ENCODE data around the gene OR4N2.
"Not testable (repeated sequence)": the region's sequence is repeated elsewhere in the genome, so short reads cannot be mapped to it uniquely, and the experiment has no call there.

The OR4N2 gene

GRCh38 chr14:19803470-19803869 lies at the start of gene OR4N2:
TSS of gene OR4N2 (plus strand) at chr14:19803770. CDS start at chr14:19827449, 23,679 bp downstream.
- DNase-seq (ENCODE audit: low read depth), result not testable (repeated sequence)

GRCh38 chr14:19754172-19754571 lies 49.4 kb upstream of the OR4N2 start:
- DNase-seq (ENCODE audit: low read depth), result no peak

DNA sequence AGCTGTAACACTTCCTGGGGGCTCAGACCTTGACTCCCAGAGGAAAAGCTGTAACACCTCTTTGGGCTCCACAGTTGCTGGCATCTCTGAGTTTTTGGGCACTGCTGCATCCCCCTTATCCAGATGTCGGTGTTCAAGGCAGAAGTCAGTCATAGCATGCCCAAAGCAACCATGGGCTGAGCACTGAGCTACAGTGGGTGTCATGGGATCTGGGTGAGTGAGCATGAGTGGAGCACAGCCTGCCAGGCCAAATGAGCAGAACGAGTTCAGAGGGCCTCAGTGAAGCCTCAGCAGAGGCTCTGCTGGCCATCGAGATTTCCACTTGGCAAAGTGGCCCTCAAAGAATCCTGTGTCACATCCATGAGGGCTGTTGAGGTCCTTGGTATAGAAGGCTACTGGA lies 32.1 kb upstream of the OR4N2 start:
- not testable (repeated sequence) for DNase-seq (ENCODE audit: low read depth)

- DNase-seq (ENCODE audit: low read depth), result no peak
Observed at GRCh38 chr14:19771895-19772430, 31.6 kb upstream of the OR4N2 start.

DNA sequence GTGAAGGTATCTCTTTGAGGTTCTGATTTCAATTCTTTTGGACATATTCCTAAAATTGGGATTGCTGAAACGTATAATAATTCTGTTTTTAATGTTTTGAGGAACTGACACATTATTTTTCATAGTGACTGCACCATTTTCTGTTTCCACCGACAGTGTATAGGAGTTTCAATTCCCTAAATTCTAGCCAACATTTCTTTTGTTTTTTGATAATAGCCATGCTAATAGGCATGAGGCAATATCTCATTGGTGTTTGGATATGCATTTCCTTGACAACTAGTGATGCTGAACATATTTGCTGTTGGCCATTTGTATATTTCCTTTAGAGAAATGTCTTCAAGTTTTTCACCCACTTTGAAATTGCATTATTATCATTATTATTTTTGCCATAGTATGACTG lies 31.1 kb upstream of the OR4N2 start:
- not testable (repeated sequence) for DNase-seq (ENCODE audit: low read depth)

- not testable (repeated sequence) for DNase-seq (ENCODE audit: low read depth)
Observed at GRCh38 chr14:19773204-19773603, 30.4 kb upstream of the OR4N2 start, which contains the start of gene OR4M1. TSS of gene OR4M1 (plus strand) at chr14:19773504. CDS start at chr14:19780323, 6,819 bp downstream.

- DNase-seq (ENCODE audit: low read depth), result no peak
Observed at GRCh38 chr14:19775587-19775986, 28.0 kb upstream of the OR4N2 start.

GRCh38 chr14:19785848-19786247 lies 17.7 kb upstream of the OR4N2 start:
- DNase-seq (ENCODE audit: low read depth), result not testable (repeated sequence)

- DNase-seq (ENCODE audit: low read depth), result not testable (repeated sequence)
Observed at GRCh38 chr14:19787318-19787717, 16.3 kb upstream of the OR4N2 start.

- DNase-seq (ENCODE audit: low read depth), result not testable (repeated sequence)
Observed at GRCh38 chr14:19788150-19788549, 15.4 kb upstream of the OR4N2 start.

DNA sequence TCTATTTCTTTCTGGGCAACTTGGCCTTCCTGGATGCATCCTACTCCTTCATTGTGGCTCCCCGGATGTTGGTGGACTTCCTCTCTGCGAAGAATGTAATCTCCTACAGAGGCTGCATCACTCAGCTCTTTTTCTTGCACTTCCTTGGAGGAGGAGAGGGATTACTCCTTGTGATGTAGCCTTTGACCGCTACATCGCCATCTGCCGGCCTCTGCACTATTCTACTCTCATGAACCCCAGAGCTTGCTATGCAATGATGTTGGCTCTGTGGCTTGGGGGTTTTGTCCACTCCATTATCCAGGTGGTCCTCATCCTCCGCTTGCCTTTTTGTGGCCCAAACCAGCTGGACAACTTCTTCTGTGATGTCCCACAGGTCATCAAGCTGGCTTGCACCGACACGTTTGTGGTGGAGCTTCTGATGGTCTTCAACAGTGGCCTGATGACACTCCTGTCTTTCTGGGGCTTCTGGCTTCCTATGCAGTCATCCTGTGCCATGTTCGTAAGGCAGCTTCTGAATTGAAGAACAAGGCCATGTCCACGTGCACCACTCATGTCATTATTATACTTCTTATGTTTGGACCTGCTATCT lies 7.0 kb upstream of the OR4N2 start:
- not testable (repeated sequence) for DNase-seq (ENCODE audit: low read depth)

DNA sequence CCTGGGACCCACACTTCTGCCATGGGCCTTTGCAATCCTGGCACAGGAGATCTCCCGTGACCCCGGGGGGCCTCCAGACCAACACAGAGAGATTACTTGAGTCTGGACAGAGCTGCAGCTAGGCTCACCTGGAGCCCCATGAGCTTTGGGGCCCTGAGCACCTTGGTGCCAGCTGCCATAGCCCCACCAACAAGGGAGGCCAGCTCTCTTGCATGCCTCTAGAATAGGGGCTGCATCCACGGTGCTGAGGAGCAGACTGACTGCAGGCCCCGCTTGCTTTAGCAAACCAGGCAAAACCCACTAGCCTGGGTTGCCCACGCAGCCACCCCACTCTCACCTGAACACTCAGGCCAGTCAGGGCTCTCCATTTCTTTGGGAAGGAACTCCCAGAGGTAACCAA lies 3.7 kb upstream of the OR4N2 start:
- DNase-seq (ENCODE audit: low read depth), result no peak

DNA sequence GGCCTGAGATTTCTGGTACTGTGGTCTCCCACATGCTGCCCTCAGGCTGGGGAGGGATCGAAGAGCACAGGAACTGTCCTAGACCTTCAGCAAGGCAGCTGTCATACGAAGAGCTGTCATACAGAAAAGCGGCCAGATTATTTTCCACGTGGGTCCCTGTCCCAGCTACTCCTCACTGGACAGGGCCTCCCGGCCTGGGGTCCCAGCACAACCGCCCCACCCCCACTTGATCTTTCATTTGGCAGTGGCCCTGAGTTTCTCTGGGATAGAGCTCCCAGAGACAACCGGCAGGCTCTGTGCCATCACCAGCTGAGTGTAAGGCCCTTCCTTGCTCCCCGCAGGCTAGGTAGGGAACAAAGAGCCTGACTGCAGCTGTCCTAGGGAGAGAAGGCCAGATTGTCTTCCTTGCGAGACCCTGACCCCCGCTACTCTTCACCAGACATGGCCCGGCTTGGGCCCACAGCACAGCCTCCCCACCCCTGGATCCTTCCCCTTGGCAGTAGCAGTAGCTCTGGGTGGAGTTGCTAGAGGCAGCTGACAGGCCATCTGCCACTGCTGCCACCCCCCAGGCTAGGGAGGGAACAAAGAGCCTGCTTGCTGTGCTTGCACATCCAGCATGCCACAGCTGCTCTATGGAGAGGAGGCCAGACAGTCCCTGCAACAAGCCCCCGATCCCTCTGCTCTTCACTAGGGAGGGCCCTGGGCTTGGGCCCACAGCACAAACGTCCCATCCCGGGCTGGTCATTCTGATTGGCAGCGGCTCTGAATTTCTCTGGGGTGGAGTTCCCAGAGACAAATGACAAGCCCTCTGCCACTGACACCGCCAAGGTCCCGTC lies 3.1 kb upstream of the OR4N2 start:
- no peak for DNase-seq (ENCODE audit: low read depth)

DNA sequence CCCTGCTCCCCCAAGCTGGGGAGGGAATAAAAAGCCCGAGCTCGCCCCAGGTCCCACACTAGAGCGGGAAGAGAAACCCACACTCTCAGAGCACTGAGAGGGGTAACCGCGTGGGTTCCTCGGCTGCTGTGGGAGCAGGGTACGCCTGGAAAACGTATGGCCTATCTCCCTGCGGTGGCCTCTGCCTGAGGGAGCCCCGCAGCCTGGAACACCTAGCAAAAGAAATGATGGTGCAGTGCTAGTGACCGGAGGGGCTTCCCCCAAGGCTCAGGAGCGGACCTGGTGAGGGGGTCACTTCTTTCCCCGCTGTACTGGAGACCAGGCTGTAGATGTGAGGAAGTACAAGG lies 2.5 kb upstream of the OR4N2 start:
- DNase-seq (ENCODE audit: low read depth), result no peak

- not testable (repeated sequence) for DNase-seq (ENCODE audit: low read depth)
Observed at GRCh38 chr14:19813171-19813920, 9.8 kb downstream of the OR4N2 start.

- DNase-seq (ENCODE audit: low read depth), result not testable (repeated sequence)
Observed at GRCh38 chr14:19819879-19820278, 16.3 kb downstream of the OR4N2 start.

DNA sequence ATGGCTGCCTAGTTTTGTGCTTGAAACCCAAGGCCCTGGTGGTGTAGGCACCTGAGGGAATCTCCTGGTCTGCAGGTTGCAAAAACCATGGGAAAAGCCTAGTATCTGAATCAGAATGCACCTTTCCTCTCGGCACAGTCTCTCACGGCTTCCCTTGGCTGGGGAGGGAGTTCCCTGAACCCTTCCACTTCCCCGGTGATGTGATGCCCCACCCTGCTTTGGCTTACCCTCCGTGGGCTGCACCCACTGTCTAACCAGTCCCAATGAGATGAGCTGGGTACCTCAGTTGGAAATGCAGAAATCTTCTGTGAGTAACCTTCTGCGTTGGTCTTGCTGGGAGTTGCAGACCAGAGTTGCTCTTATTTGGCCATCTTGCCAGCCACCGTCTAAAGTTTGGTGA lies 17.4 kb downstream of the OR4N2 start:
- DNase-seq (ENCODE audit: low read depth), result not testable (repeated sequence)

DNA sequence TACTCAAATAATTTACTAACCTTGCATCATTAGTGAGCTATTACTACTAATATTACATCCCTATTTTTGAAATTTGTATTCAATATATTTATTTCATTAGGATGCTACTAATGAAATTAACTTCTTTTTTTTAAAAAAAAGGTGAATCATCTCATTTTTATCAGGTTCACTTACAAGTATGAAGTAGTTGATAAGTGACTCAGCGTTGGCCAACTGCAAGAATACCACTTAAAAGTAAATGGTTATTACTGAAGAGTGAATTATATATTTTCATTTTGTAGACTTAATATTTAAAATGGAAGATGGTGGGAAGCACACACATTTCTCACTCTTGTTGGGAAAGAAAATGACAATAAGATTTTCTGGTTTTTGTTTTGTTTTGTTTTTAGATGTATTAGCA lies 19.6 kb downstream of the OR4N2 start:
- DNase-seq (ENCODE audit: low read depth), result no peak

DNA sequence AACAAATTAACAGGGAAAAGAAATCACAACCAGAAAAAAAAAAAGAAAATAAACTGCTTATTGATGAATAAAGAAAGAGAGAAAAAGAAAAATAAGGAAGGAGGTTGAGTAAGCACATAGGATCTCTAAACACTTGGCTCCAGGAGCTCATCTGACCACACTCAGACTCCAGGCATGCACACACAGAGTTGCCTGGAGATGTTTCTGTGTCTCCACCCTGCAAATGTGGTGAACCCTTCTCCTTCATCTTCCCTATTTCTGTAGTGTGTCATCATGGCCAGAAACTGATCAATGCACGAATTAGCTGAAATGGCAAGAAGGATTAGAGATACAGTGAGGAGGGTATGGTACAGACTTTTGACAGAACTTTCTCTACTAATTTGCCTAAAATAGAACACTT lies 20.2 kb downstream of the OR4N2 start:
- no peak for DNase-seq (ENCODE audit: low read depth)

DNA sequence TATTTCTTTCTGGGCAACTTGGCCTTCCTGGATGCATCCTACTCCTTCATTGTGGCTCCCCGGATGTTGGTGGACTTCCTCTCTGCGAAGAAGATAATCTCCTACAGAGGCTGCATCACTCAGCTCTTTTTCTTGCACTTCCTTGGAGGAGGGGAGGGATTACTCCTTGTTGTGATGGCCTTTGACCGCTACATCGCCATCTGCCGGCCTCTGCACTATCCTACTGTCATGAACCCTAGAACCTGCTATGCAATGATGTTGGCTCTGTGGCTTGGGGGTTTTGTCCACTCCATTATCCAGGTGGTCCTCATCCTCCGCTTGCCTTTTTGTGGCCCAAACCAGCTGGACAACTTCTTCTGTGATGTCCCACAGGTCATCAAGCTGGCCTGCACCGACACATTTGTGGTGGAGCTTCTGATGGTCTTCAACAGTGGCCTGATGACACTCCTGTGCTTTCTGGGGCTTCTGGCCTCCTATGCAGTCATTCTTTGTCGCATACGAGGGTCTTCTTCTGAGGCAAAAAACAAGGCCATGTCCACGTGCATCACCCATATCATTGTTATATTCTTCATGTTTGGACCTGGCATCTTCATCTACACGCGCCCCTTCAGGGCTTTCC lies 24.2 kb downstream of the OR4N2 start:
- not testable (repeated sequence) for DNase-seq (ENCODE audit: low read depth)

DNA sequence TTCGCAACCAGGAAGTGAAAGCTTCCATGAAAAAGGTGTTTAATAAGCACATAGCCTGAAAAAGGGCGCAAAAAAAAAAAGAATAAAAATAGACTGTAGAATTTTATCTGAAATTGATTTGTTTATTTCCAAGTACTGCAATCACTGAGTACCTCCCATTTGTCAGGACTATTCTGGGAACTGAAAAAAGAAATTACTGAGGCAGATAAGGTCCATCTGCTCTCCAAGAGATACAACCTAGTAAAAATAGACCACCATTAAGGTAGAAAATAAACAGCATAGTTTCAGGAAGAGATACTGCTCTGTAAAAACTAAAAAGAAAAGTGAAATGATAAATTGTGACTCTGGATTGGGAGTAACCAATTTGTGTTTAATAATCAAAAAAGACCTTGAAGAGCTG lies 24.7 kb downstream of the OR4N2 start:
- no peak for DNase-seq (ENCODE audit: low read depth)
